Measurements from ENCODE around the gene BICDL2.

Gene BICDL2

GRCh38 chr16:3027983-3028715, 8.6 kb downstream of the BICDL2 start:
- DNase-seq, result peak; percentile 81
- in situ Hi-C loops (cut with MboI; ENCODE audit: low pct_unique_long_range_greater_than_20kb, low sequenced_read_pairs), result no loop called here

DNA sequence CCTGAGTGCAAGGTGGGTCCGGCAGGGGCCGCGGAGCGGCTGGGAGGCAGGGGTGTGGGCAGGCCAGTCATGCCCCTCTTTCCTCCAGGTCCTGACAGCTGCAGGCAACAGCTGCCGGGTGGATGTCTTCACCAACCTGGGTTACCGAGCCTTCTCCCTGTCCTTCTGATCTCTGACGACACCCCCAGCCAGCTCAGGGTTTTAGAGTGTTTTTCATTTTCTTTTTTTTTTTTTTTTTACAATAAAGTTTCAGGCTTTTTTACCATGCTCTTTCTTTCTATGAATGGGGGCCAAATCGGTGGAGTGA, 9.3 kb downstream of the BICDL2 start:
- in situ Hi-C loops (cut with MboI; ENCODE audit: low pct_unique_long_range_greater_than_20kb, low sequenced_read_pairs), result no loop called here
- DNase-seq, result no peak

DNA sequence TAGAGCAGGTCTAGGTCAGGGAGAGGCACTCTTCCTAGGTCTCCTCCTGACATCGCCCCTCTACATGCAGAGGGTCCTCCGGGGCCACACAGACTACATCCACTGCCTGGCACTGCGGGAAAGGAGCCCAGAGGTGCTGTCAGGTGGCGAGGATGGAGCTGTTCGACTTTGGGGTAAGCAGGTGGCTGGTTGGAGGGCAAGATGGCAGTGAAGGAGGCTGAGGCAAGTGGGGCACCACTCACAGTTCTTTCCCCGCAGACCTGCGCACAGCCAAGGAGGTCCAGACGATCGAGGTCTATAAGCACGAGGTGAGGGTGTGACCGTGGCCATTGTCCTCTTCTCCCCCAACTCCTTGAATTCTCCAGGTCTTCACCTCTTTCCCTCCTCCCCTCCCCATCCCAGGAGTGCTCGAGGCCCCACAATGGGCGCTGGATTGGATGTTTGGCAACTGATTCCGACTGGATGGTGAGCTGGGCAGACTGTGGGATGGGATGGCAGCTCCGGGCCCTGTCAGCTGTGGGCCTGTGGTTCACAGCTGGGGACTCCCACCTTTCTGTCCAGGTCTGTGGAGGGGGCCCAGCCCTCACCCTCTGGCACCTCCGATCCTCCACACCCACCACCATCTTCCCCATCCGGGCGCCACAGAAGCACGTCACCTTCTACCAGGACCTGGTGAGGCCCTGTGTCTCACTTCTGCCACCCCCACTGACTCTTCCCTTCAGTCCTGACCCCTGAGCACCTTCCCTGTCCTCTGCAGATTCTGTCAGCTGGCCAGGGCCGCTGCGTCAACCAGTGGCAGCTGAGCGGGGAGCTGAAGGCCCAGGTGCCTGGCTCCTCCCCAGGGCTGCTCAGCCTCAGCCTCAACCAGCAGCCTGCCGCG, 9.9 kb downstream of the BICDL2 start:
- in situ Hi-C loops (cut with MboI; ENCODE audit: low pct_unique_long_range_greater_than_20kb, low sequenced_read_pairs), result no loop called here
- no peak for DNase-seq

GRCh38 chr16:3026003-3026378, 10.8 kb downstream of the BICDL2 start:
- no peak for DNase-seq
- in situ Hi-C loops (cut with MboI; ENCODE audit: low pct_unique_long_range_greater_than_20kb, low sequenced_read_pairs), result no loop called here

DNA sequence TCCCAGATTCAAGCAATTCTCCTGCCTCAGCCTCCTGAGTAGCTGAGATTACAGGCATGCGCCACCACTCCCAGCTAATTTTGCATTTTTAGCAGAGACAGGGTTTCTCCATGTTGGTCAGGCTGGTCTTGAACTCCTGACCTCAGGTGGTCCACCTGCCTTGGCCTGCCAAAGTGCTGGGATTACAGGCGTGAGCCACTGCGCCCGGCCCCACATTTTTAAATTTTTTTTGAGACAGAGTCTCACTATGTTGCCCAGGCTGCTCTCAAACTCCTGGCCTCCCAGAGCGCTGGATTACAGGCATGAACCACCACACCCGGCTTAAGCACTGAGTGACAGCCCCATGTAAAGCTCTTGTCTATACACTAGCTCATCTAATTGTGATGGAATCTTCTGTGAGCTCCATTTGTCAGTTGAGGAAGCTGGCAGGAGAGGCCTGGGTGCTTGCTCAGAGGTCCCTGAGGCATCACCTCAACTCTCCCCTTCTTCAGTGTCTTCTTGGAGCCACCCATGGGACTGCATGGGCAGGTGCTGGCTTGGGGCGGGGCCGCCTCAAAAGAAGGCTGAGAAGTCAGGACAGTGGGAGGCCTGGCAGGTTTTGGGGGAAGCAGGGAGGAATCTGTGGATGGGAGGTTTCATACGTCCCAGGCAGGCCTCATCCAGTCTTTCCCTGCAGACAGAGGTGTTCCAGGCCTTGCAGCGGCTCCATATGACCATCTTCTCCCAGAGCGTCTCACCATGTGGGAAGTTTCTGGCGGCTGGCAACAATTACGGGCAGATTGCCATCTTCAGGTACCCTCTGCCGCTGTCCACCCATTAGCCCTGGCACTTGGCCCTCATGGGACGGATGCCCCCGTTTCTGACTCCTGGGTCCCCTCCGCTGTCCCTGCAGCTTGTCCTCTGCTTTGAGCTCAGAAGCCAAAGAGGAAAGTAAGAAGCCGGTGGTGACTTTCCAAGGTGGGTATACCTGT, 11.4 kb downstream of the BICDL2 start:
- no peak for DNase-seq
- in situ Hi-C loops (cut with MboI; ENCODE audit: low pct_unique_long_range_greater_than_20kb, low sequenced_read_pairs), result no loop called here

- in situ Hi-C loops (cut with MboI; ENCODE audit: low pct_unique_long_range_greater_than_20kb, low sequenced_read_pairs), result no loop called here
- DNase-seq, result peak; percentile 96
Measured at GRCh38 chr16:3023669-3024478, 12.9 kb downstream of the BICDL2 start, which contains the start of the genes HCFC1R1 and THOC6. Gene HCFC1R1 (minus strand): TSS chr16:3023942. CDS start chr16:3023941, 1 bp downstream. Gene THOC6 (plus strand): TSS chr16:3024035. CDS start chr16:3024327, 292 bp downstream.

- in situ Hi-C loops (cut with MboI; ENCODE audit: low pct_unique_long_range_greater_than_20kb, low sequenced_read_pairs), result no loop called here
- no peak for DNase-seq
Measured at GRCh38 chr16:3023415-3023668, 13.4 kb downstream of the BICDL2 start.

GRCh38 chr16:3022684-3023414, 13.9 kb downstream of the BICDL2 start:
- no peak for DNase-seq
- in situ Hi-C loops (cut with MboI; ENCODE audit: low pct_unique_long_range_greater_than_20kb, low sequenced_read_pairs), result no loop called here

DNA sequence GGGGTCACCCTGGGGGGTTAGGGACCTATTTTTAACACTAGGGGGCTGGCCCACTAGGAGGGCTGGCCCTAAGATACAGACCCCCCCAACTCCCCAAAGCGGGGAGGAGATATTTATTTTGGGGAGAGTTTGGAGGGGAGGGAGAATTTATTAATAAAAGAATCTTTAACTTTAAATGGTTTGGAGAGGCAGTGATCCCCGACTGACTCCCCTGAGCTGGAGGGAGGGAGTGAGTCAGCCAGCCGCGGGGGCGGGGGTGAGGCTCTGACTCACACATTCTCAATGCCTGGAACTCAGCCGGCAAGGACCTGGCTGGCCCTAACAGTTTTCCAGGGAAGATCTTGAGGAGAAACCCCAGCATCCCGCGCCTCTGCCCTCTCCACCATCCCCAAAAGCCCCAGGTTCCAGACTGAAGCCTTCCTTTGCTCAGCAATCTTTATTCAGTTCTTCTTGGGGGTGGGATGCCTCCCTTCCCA, 14.5 kb downstream of the BICDL2 start:
- in situ Hi-C loops (cut with MboI; ENCODE audit: low pct_unique_long_range_greater_than_20kb, low sequenced_read_pairs), result no loop called here

GRCh38 chr16:3021449-3022207, 15.1 kb downstream of the BICDL2 start:
- in situ Hi-C loops (cut with MboI; ENCODE audit: low pct_unique_long_range_greater_than_20kb, low sequenced_read_pairs), result no loop called here
- DNase-seq, result peak; percentile 76

More for the DNA sequence above, 14.5 kb downstream of the BICDL2 start:
- peak; percentile 55 for DNase-seq

- in situ Hi-C loops (cut with MboI; ENCODE audit: low pct_unique_long_range_greater_than_20kb, low sequenced_read_pairs), result no loop called here
Measured at GRCh38 chr16:3020604-3021448, 15.9 kb downstream of the BICDL2 start.

DNA sequence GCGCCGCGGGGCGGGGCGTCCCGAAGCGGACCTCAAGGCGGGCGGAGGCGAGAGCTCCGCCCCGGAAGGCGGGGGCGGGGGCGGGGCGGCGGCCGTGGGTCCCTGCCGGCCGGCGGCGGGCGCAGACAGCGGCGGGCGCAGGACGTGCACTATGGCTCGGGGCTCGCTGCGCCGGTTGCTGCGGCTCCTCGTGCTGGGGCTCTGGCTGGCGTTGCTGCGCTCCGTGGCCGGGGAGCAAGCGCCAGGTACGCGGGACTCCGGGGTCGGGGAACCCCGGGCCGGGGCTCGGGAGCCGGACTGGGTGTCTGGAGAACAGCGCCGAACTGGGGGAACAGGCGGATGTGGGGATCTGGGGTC, 16.5 kb downstream of the BICDL2 start, which contains the start of gene TNFRSF12A:
Gene TNFRSF12A (plus strand): TSS at position 122 of the 357 bp plus-strand sequence. CDS start 30 bp downstream, at position 152.
- DNase-seq, result peak; percentile 59
- in situ Hi-C loops (cut with MboI; ENCODE audit: low pct_unique_long_range_greater_than_20kb, low sequenced_read_pairs), result no loop called here

More at GRCh38 chr16:3020604-3021448, 15.9 kb downstream of the BICDL2 start:
- DNase-seq, result no peak

DNA sequence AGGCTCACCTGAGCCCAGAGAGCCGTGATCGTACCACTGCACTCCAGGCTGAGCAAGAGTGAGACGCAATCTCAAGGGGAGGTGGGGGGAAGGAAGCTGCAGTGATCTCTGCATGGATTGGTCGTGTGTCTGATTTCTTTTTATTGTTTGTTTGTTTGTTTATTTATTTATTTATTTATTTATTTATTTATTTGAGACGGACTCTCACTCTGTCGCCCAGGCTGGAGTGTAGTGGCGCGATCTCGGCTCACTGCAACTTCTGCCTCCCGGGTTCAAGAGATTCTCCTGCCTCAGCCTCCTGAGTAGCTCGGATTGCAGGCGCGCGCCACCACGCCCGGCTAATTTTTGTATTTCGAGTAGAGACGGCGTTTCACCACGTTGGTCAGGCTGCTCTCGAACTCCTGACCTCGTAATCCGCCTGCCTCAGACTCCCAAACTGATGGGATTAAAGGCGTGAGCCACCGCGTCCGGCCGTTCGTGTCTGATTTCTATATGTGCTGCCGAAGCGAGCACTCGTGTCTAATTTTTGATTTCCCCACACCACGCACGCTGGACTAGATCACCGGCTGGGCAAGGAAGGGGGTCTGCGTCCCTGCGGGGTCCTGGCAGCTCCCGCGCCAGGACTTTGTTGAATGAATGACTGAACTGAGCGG, 17.0 kb downstream of the BICDL2 start:
- in situ Hi-C loops (cut with MboI; ENCODE audit: low pct_unique_long_range_greater_than_20kb, low sequenced_read_pairs), result no loop called here
- DNase-seq, result peak; percentile 65

GRCh38 chr16:3017794-3018506, 18.8 kb downstream of the BICDL2 start, which contains the start of gene CLDN6:
Gene CLDN6 (minus strand): TSS chr16:3018183. CDS start chr16:3016021, 2,162 bp downstream.
- in situ Hi-C loops (cut with MboI; ENCODE audit: low pct_unique_long_range_greater_than_20kb, low sequenced_read_pairs), result no loop called here
- DNase-seq, result peak; percentile 29

DNA sequence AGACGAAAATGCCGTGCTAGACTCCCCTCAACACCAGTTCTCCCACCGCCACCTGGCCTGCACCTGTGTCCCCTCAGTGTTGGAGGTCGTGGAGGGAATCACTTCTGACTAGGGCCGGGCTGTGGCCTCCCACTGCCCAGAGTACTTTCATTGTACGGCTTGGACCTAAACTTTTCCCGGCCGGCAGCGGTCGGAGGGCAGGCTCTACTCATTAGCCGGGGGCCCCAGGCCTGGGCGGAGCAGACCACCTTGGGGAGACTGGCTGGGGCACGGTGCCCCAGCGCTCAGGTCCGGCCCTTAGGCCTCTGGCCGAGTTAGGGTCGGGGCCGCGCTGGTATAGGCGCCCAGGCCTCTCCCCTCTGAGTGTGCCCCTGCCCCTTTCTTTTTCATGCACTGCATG, 19.4 kb downstream of the BICDL2 start:
- in situ Hi-C loops (cut with MboI; ENCODE audit: low pct_unique_long_range_greater_than_20kb, low sequenced_read_pairs), result no loop called here
- DNase-seq, result no peak

Data from KBM-7 (cell line).